Measurements from ENCODE around the gene ANKRD52. TPM values are rescaled to one million over a fixed set of nuclear protein-coding genes. Genes with fewer than 3 reads are reported as not detected.
"Not testable (repeated sequence)": the region's sequence is repeated elsewhere in the genome, so short reads cannot be mapped to it uniquely, and the experiment has no call there.

ANKRD52 gene
- total RNA-seq, 2 donors from 2014 or later, result 15.2 to 21.0 TPM

GRCh38 chr12:56198836-56199235 is 59.3 kb downstream of the ANKRD52 start:
- Histone ChIP-seq H3K27me3 (no peaks in the 10 kb centered on the region), H3K9me3 (no peaks in the 10 kb centered on the region), H3K4me3 (no peak overlapping the region), H3K27ac (no peak overlapping the region), H3K4me1 (no peaks in the 10 kb centered on the region), H3K36me3 (replicated peaks in 1 of 2; ENCODE audit: insufficient read depth in 1 of 2, low read depth in 2 of 2) (no peaks in the 10 kb centered on the region)
- TF ChIP-seq POLR2A (IDR thresholded peaks at IDR 0.05) (no peak), CTCF (IDR thresholded peaks at IDR 0.05) (no peak)
- intact Hi-C loops (cut with DNase I), result no loop called here
- no peak for ATAC-seq
- no peak for DNase-seq
- 84 to 90% methylated on average over 1 of the region's 1 CpG for WGBS, 2 donors

- DNase-seq (no peak), ATAC-seq (no peak)
- no peak overlapping the region for H3K4me3 ChIP-seq
- WGBS, 2 donors, result 88% methylated on average over 9 of the region's 9 CpGs
- no peaks in the 10 kb centered on the region for H3K27me3 ChIP-seq
- H3K4me1 ChIP-seq, result no peaks in the 10 kb centered on the region
- H3K36me3 ChIP-seq (replicated peaks in 1 of 2; ENCODE audit: insufficient read depth in 1 of 2, low read depth in 2 of 2), result no peaks in the 10 kb centered on the region
- intact Hi-C loops (cut with DNase I), result no loop called here
- no peaks in the 10 kb centered on the region for H3K9me3 ChIP-seq
- TF ChIP-seq CTCF (IDR thresholded peaks at IDR 0.05), result no peak
- TF ChIP-seq POLR2A (IDR thresholded peaks at IDR 0.05), result no peak
- no peak overlapping the region for H3K27ac ChIP-seq
Observed at GRCh38 chr12:56197921-56198635, 60.1 kb downstream of the ANKRD52 start.

GRCh38 chr12:56196818-56197550 is 61.2 kb downstream of the ANKRD52 start:
- intact Hi-C loops (cut with DNase I); H3K27me3 ChIP-seq; H3K27ac ChIP-seq; H3K4me1 ChIP-seq; H3K36me3 ChIP-seq (replicated peaks in 1 of 2; ENCODE audit: insufficient read depth in 1 of 2, low read depth in 2 of 2); H3K4me3 ChIP-seq; H3K9me3 ChIP-seq: not testable (repeated sequence)
- WGBS, 2 donors, result 74 to 84% methylated on average over 11 of the region's 11 CpGs
- peak in 1 of 4 donors; percentile 10 for DNase-seq
- ATAC-seq, result peak; percentile 28

GRCh38 chr12:56193025-56193578 is 65.1 kb downstream of the ANKRD52 start:
- Histone ChIP-seq H3K36me3 (replicated peaks in 1 of 2; ENCODE audit: insufficient read depth in 1 of 2, low read depth in 2 of 2) (no peaks in the 10 kb centered on the region), H3K4me3 (no peak overlapping the region), H3K4me1 (peaks cover 13% of the 10 kb centered on the region), H3K27me3 (no peaks in the 10 kb centered on the region), H3K27ac (no peak overlapping the region), H3K9me3 (no peaks in the 10 kb centered on the region)
- 23 to 53% methylated on average over 1 of the region's 1 CpG for WGBS, 2 donors
- ATAC-seq, result peak; percentile 20
- peak; percentile 85 to 90 (median 86) for DNase-seq
- peak; percentile 64 to 94 (median 90) for TF ChIP-seq CTCF (IDR thresholded peaks at IDR 0.05)
- TF ChIP-seq POLR2A (IDR thresholded peaks at IDR 0.05), result no peak
- intact Hi-C loops (cut with DNase I), result no loop called here

GRCh38 chr12:56192582-56192981 is 65.6 kb downstream of the ANKRD52 start:
- ATAC-seq (no peak), DNase-seq (no peak)
- H3K36me3 ChIP-seq (replicated peaks in 1 of 2; ENCODE audit: insufficient read depth in 1 of 2, low read depth in 2 of 2), result no peaks in the 10 kb centered on the region
- H3K9me3 ChIP-seq, result no peaks in the 10 kb centered on the region
- H3K4me3 ChIP-seq, result no peak overlapping the region
- H3K27me3 ChIP-seq, result no peaks in the 10 kb centered on the region
- H3K4me1 ChIP-seq, result peaks cover 18% of the 10 kb centered on the region
- no peak overlapping the region for H3K27ac ChIP-seq
- TF ChIP-seq CTCF (IDR thresholded peaks at IDR 0.05), result no peak
- TF ChIP-seq POLR2A (IDR thresholded peaks at IDR 0.05), result no peak
- intact Hi-C loops (cut with DNase I), result no loop called here
